Stimulated activated naive CD8-positive, alpha-beta T cell treated with anti-CD3 and anti-CD28 coated beads, Interleukin-15, Interleukin-2, amounts not matched to agents 100 U/mL and 50 U/mL, for 24 hours (primary cell): ENCODE measurements around the gene SLC1A2.

ENCODE experiments used
- ATAC-seq: fragments of 150-1000 bp; cut with Tn5 transposase; one replicate; pipeline ENCODE4 v1.10.0; 2021
- DNase-seq: peaks from one replicate; pipeline ENCODE4 v3.0.0; 2021

The SLC1A2 gene

GRCh38 chr11:35348898-35349687 lies 70.3 kb downstream of the SLC1A2 start:
- DNase-seq = no peak
- no peak for ATAC-seq

DNA sequence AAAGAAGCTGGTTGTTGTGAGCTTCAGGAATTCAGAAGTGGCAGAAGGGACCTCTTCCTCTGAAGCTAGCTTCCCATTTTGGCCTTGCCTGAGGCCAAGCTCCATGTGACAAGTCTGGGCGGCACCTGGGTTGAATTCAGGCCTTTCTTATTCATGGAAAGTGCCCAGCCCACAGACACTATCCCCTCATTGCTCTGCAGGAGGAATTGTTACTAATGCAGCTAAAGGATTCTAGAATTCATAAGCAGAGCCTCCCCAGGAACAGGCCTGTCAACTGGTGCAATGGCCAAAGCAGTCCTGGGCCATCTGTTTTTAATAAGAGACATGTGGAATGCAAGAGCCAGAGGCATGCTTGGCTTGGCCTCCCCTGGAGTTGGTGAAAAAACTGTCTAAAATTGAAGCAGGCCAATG lies 71.4 kb downstream of the SLC1A2 start:
- ATAC-seq (no peak), DNase-seq (no peak)

DNA sequence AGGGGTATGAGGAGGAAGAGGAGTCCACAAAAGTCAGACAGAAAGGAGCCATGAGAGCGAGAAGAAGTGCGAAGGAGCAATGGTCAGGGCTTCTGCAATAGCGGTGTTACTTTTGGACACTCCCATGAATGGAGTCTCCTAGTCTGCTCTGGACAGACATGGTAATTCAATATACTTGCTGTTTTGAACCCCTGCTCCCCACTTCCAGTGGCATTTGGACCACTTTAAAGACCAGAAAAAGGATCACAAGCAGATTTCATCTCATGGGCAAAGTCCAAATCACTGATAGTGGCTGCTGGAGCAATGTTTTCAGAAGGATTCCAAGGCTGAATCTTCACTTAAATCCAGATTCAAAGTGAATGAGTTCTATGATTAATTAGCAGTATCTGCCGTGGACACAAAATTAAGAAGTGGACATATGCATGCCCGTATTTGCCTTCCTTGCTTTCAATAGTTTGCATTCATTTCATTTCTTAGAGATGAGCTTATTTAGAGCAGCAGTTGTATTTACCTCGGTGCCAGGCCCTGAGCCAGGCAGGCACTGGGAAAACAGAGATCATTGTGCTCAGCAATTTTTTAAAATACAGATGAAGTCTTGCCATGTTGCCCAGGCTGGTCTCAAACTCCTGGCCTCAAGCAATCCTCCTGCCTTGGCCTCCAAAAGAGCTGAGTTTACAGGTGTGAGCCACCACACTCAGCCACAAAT lies 72.0 kb downstream of the SLC1A2 start:
- no peak for DNase-seq
- ATAC-seq = no peak

DNA sequence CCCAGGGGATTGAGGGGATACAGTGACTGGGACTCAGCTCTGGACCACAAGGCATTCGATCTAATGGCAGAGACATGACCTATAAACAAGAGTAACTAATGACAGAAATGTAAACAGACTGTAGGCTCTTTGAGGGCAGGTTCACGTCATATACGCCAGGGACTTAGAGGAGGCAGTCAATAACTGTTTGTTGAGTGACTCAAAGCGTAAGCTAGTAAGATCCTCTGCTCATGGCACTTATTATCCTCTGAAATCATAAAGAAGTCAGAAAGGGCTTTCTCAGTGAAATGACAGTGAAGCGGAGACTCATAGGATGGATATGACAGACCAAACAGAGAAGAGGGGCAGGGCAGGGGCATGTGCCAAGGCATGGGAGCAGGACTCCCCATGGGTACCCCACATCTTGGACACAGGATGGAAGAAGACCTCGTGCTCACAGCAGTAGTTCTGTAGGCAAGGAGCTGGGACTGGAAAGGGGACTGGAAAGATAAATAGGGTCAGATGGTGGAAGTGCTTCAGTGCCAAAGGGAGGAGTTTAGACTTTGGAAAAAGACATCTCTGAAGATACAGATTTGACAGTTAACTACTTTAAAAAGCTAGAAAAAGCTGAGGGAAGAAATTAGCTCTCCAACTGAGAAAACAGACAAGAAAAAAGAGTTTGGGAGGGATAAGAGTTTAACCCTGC lies 72.7 kb downstream of the SLC1A2 start:
- DNase-seq (no peak), ATAC-seq (no peak)

- ATAC-seq (no peak), DNase-seq (no peak)
These were observed 74.4 kb downstream of the SLC1A2 start for GRCh38 chr11:35344681-35345574.

GRCh38 chr11:35343033-35343598 lies 76.2 kb downstream of the SLC1A2 start:
- ATAC-seq (peak; percentile 82), DNase-seq (peak; percentile 27)

- ATAC-seq (no peak), DNase-seq (no peak)
These were observed 78.6 kb downstream of the SLC1A2 start for GRCh38 chr11:35340715-35341114.

- no peak for ATAC-seq
These were observed 79.3 kb downstream of the SLC1A2 start for GRCh38 chr11:35340071-35340470.

DNA sequence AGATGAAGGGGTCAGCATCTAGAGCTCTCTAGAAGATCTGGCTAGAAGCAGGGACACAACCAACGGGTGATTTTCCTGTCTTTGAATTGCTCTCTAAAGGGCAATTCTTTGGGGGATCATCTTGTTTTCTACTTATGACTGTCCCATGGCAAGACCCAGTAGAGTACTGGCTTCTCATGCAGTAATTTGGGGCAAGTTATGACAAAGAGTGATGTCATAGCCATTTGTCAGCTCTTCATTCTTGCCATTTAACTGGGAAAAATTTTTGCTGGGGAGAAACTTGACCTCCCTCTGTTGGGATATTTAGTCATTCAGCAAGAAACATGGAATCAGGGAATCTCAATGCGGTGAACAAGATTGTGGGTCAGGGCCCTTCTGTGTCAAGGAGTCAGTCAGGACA lies 80.4 kb downstream of the SLC1A2 start:
- DNase-seq (no peak), ATAC-seq (no peak)

More at GRCh38 chr11:35340071-35340470, 79.3 kb downstream of the SLC1A2 start:
- DNase-seq = no peak

DNA sequence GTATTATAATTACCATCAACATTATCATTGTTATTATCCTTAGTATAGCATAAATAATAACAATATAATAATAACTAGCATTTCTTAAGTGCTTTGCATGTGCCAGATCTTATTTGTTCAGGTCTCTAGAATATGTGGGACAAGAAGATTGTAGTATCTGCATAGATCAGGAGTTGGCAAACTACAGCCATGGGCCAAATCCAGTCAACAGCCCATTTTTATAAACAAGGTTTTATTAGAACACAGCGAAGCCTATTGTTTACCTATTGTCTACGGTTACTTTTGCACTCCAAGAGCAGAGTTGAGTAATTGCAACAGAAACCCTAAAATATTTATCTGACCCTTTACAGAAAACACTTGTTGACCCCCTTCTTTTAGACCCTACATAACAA lies 81.4 kb downstream of the SLC1A2 start:
- no peak for ATAC-seq
- DNase-seq = no peak

GRCh38 chr11:35337136-35337913 lies 82.0 kb downstream of the SLC1A2 start:
- ATAC-seq (peak; percentile 96), DNase-seq (peak; percentile 7)

GRCh38 chr11:35336726-35337125 lies 82.6 kb downstream of the SLC1A2 start:
- ATAC-seq (no peak), DNase-seq (no peak)

GRCh38 chr11:35335226-35335625 lies 84.1 kb downstream of the SLC1A2 start:
- DNase-seq = no peak
- ATAC-seq = no peak

DNA sequence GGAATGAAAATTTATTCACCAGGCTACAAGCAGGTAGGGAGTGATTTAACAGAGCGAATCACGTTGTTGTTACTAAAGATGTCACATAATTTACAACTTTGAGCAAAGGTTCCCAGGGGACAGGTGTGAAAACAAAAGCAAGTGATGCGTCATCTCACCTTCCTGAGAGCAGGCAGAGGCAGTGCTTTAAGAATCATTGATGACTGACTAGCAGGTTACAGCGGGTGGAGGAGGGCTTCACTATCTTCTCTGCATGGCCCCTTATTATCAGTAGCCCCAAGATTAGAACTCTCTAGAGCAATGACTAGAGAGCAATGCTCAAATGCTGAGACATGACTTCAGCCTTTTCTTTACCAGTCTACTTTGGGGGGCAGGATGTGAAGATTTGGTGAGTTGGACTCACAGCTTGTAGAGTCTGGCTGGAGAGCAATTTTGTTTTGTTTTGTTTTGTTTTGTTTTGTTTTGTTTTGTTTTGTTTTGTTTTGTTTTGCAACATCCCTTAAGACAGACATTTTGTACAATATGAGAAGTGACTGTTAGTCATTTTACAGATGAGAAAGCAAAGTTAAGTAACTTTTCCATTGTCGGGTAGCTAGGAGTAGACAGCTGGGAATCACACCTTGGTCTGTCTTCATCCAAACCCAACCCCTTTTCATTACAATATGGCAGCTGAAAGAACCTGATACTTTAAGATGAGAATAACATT lies 84.8 kb downstream of the SLC1A2 start:
- no peak for DNase-seq
- no peak for ATAC-seq

DNA sequence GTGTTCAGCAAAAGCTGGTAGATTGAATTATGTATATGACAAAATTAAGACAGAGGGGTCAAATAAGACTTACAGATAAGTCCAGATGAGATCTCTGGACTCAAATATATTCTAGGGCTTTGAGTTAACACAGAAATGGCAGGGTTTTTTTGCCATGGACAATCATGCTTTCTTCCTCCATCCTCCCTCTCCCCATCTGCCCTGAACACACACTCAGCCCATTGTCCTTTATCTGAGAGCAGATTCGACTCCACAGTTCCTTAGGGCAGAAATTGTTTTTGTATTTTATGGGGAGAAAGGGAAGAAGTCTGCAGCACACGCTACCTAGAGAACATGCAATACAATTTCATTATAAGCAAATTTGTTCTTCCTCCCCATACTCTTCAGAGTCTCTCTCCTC lies 86.8 kb downstream of the SLC1A2 start:
- ATAC-seq = no peak
- no peak for DNase-seq

DNA sequence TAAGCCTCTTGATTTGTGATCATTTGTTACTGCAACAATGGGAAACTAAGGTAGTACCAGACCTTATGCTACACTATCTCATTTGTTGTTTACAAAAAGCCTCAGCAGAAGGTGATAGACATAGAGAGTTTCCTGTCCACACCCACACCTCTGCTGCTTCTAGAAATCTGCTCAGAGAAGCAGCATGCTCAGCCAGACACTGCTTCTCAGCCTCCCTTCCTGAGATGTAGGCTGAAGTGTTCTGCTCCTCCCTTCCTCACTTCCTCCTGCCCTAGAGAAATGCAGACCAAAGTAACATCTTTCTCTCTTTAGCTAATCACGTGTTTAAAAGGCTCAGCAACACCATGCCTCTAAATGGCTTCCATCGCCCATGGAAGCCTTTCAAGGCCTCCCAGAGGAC lies 88.4 kb downstream of the SLC1A2 start:
- DNase-seq (no peak), ATAC-seq (no peak)

GRCh38 chr11:35330156-35330889 lies 89.0 kb downstream of the SLC1A2 start:
- DNase-seq (no peak), ATAC-seq (no peak)

- ATAC-seq (no peak), DNase-seq (no peak)
These were observed 91.5 kb downstream of the SLC1A2 start for GRCh38 chr11:35327829-35328228.

GRCh38 chr11:35326266-35326879 lies 93.0 kb downstream of the SLC1A2 start:
- ATAC-seq = no peak
- DNase-seq = no peak
